GM23248 (cell line): Measurements from ENCODE around the gene C4orf51.

Experiments
- EZH2 ChIP-seq: fragments of 200-600 bp; sonication (generic); IDR thresholded peaks from 2 replicates; pipeline ENCODE4 v1.6.1; 2018; ENCODE audit warnings: antibody characterized with exemption, mild to moderate bottlenecking; ENCODE audit not compliant: insufficient read depth, poor library complexity, severe bottlenecking
- EZH2phosphoT487 ChIP-seq: fragments of 200-600 bp; sonication (generic); IDR thresholded peaks from 2 replicates; pipeline ENCODE4 v1.6.1; 2018; ENCODE audit warnings: antibody characterized with exemption, moderate library complexity, mild to moderate bottlenecking, low read depth; ENCODE audit not compliant: insufficient read depth

- no peak for TF ChIP-seq EZH2
- TF ChIP-seq EZH2phosphoT487, result no peak
These were observed 52.3 kb downstream of the C4orf51 start for GRCh38 chr4:145732001-145732815.
